Gastroesophageal sphincter (tissue), 4 donors: ENCODE data around the gene VAV2. TPM values are rescaled to one million over a fixed set of nuclear protein-coding genes. Genes with fewer than 3 reads are reported as not detected.

ENCODE experiments used
- ATAC-seq: fragments of 150-250 bp; one replicate; pipeline ENCODE4 v1.9.1; 2016; ENCODE audit warnings: mild to moderate bottlenecking, moderate library complexity
- H3K27ac ChIP-seq, 4 donors: fragments of 200-600 bp; sonication (generic) in 3 of 4; 1 replicate in 3 of 4; 2 replicates in 1 of 4; pipeline ENCODE4 v1.5.1; 2016 to 2019
- H3K27me3 ChIP-seq: fragments of 200-600 bp; sonication (generic); one replicate; pipeline ENCODE4 v1.5.1; 2019
- H3K36me3 ChIP-seq, 2 donors: fragments of 200-600 bp; sonication (generic); one replicate each; pipeline ENCODE4 v1.5.1; 2019; ENCODE audit warnings: control low read depth in 1 of 2
- H3K4me1 ChIP-seq, 3 donors: fragments of 200-600 bp; sonication (generic); 1 replicate in 2 of 3; 2 replicates in 1 of 3; pipeline ENCODE4 v1.5.1; 2016 to 2019; ENCODE audit warnings: control low read depth in 2 of 3
- H3K4me3 ChIP-seq, 2 donors: fragments of 200-600 bp; sonication (generic); one replicate each; pipeline ENCODE4 v1.5.1; 2019; ENCODE audit warnings: mild to moderate bottlenecking in 1 of 2, moderate library complexity in 1 of 2
- H3K9me3 ChIP-seq, 3 donors: fragments of 200-600 bp; sonication (generic); one replicate each; pipeline ENCODE4 v1.5.1; 2017 to 2019; ENCODE audit warnings: control low read depth in 2 of 3
- CTCF ChIP-seq, 4 experiments: fragments of 200-600 bp in 2 of 4; fragments of 450-650 bp in 2 of 4; sonication (generic) in 1 of 4; IDR thresholded peaks; one replicate each; pipeline ENCODE4 v1.5.1; 2017 to 2019; ENCODE audit warnings: antibody characterized with exemption in 4 of 4, mild to moderate bottlenecking in 2 of 4, moderate library complexity in 2 of 4
- EP300 ChIP-seq: sonication (generic); formaldehyde crosslinking; IDR thresholded peaks from one replicate; pipeline ENCODE4 v1.6.1; 2017; ENCODE audit warnings: antibody characterized with exemption, mild to moderate bottlenecking
- POLR2A ChIP-seq, 2 donors: fragments of 450-650 bp; IDR thresholded peaks; one replicate each; pipeline ENCODE4 v1.6.1; 2017; ENCODE audit warnings: antibody characterized with exemption in 2 of 2, mild to moderate bottlenecking in 2 of 2, moderate library complexity in 1 of 2
- POLR2AphosphoS5 ChIP-seq: sonication (generic); formaldehyde crosslinking; IDR thresholded peaks from one replicate; pipeline ENCODE4 v1.6.1; 2017; ENCODE audit warnings: antibody characterized with exemption
- WGBS, 2 donors: methylation state at CpG; one replicate each; pipeline ENCODE4 v1.1.5; 2018; ENCODE audit warnings: low coverage in 1 of 2; 5-methylcytosine and 5-hydroxymethylcytosine counted together
- total RNA-seq, 4 donors: library from RNA; depleted of rRNA; stranded (reverse); fragments of >200 nt; gene quantifications; one replicate each; pipeline ENCODE4 v1.1.0, GENCODE V29; 2016

The VAV2 gene
- total RNA-seq, 4 donors from 2014 or later = 7.7 to 16.8 (median 8.9) TPM

GRCh38 chr9:133913571-133914369 is 78.4 kb downstream of the VAV2 start:
- H3K4me3 ChIP-seq = no peak overlapping the region
- TF ChIP-seq CTCF (IDR thresholded peaks at IDR 0.05) (no peak), POLR2A (IDR thresholded peaks at IDR 0.05) (no peak), POLR2AphosphoS5 (no peak), EP300 (no peak)
- no peaks in the 10 kb centered on the region for H3K36me3 ChIP-seq
- ATAC-seq = no peak
- H3K27ac ChIP-seq = no peak overlapping the region
- WGBS, 2 donors = 59 to 88% methylated on average over 9 to 10 of the region's 27 CpGs
- no peaks in the 10 kb centered on the region for H3K9me3 ChIP-seq
- H3K4me1 ChIP-seq = peaks cover 0 to 21% (median 0%) of the 10 kb centered on the region in 3 donors
- no peaks in the 10 kb centered on the region for H3K27me3 ChIP-seq

- Histone ChIP-seq H3K4me1 (peaks cover 0 to 20% (median 0%) of the 10 kb centered on the region in 3 donors), H3K27me3 (no peaks in the 10 kb centered on the region), H3K4me3 (no peak overlapping the region), H3K9me3 (no peaks in the 10 kb centered on the region), H3K36me3 (no peaks in the 10 kb centered on the region), H3K27ac (no peak overlapping the region)
- ATAC-seq = no peak
- WGBS, 2 donors = 91 to 100% methylated on average over 1 to 17 of the region's 26 CpGs
- no peak for TF ChIP-seq EP300
- no peak for TF ChIP-seq CTCF (IDR thresholded peaks at IDR 0.05)
- TF ChIP-seq POLR2A (IDR thresholded peaks at IDR 0.05) = no peak
Measured at GRCh38 chr9:133910855-133911514, 81.1 kb downstream of the VAV2 start.

- ATAC-seq = no peak
- Histone ChIP-seq H3K4me3 (no peak overlapping the region), H3K4me1 (peaks cover 0 to 12% (median 0%) of the 10 kb centered on the region in 3 donors), H3K27ac (no peak overlapping the region), H3K27me3 (no peaks in the 10 kb centered on the region), H3K36me3 (no peaks in the 10 kb centered on the region), H3K9me3 (no peaks in the 10 kb centered on the region)
- no peak for TF ChIP-seq POLR2AphosphoS5
- TF ChIP-seq EP300 = no peak
- no peak for TF ChIP-seq CTCF (IDR thresholded peaks at IDR 0.05)
- no peak for TF ChIP-seq POLR2A (IDR thresholded peaks at IDR 0.05)
- 56 to 83% methylated on average over 6 to 7 of the region's 31 CpGs for WGBS, 2 donors
Measured at GRCh38 chr9:133906932-133907910, 84.9 kb downstream of the VAV2 start.

GRCh38 chr9:133906218-133906617 is 85.9 kb downstream of the VAV2 start:
- H3K27me3 ChIP-seq = no peaks in the 10 kb centered on the region
- H3K9me3 ChIP-seq = no peaks in the 10 kb centered on the region
- H3K4me1 ChIP-seq = peaks cover 0 to 12% (median 0%) of the 10 kb centered on the region in 3 donors
- H3K4me3 ChIP-seq = no peak overlapping the region
- no CpG with 5 or more reads among the region's 13 CpGs for WGBS, 2 donors
- no peak for ATAC-seq
- no peaks in the 10 kb centered on the region for H3K36me3 ChIP-seq
- no peak for TF ChIP-seq CTCF (IDR thresholded peaks at IDR 0.05)
- no peak for TF ChIP-seq EP300
- no peak for TF ChIP-seq POLR2A (IDR thresholded peaks at IDR 0.05)
- H3K27ac ChIP-seq = no peak overlapping the region
